ENCODE measurements around the gene SNTN. TPM values are rescaled to one million over a fixed set of nuclear protein-coding genes. Genes with fewer than 3 reads are reported as not detected.

The SNTN gene
- total and polyA plus RNA-seq, 2 donors (not counting 3 experiments of a cell fraction or from before 2014, with no cell fraction given) = not detected

DNA sequence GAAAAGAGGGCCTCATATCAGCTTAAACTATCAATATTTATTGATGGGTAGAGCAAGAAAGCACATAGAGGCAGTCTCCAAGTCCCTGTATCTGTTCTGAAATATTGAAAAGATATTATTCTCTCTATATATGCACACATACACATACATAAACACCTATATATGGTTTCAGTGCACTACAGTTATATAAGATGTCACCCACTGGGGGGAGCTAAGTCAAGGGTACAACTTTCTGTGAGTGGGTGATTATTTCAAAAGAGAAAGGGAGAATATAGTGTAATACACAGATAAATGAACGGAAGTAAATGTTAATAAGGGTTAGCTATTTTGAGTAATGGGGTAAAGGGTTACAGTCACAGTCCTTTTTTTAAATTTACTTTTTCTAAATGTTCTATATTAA is 8.8 kb downstream of the SNTN start:
- H3K4me2 ChIP-seq (ENCODE audit: insufficient read depth, low read length) = no peak overlapping the region
- POLR2A ChIA-PET = no interaction called here
- H3K36me3 ChIP-seq (ENCODE audit: control insufficient read depth in 2 of 2, extremely low read depth in 1 of 2, insufficient read depth in 2 of 2, low read length in 2 of 2) = no peaks in the 10 kb centered on the region
- H3K27me3 ChIP-seq (ENCODE audit: control insufficient read depth in 2 of 2, insufficient read depth in 2 of 2, low read length in 2 of 2) = no peaks in the 10 kb centered on the region
- dilution Hi-C loops (cut with MboI; ENCODE audit: extremely low pct_ligation_motif_present, low sequenced_read_pairs) = no loop called here
- no peaks in the 10 kb centered on the region for H3K9me1 ChIP-seq (replicated peaks; ENCODE audit: control insufficient read depth, extremely low read depth, insufficient read depth, low read length)
- H4K20me1 ChIP-seq (replicated peaks; ENCODE audit: control insufficient read depth, extremely low read depth, insufficient read depth, low read length) = no peaks in the 10 kb centered on the region
- FAIRE-seq (no peak), DNase-seq (ENCODE audit: low read depth, low spot score) (no peak)
- no peaks in the 10 kb centered on the region for H3K79me2 ChIP-seq (ENCODE audit: control insufficient read depth, insufficient read depth, low read length)
- no peak overlapping the region for H3K9ac ChIP-seq (replicated peaks; ENCODE audit: extremely low read depth, insufficient read depth, low read length)
- no peak overlapping the region for H2AFZ ChIP-seq (ENCODE audit: low read depth, low read length)
- BruUV-seq (replicated peaks) = no TSS peak
- CTCF ChIA-PET = no interaction called here
- no peak overlapping the region for H3K27ac ChIP-seq (ENCODE audit: insufficient read depth, low read depth, low read length)
- intact Hi-C loops (cut with micrococcal nuclease) = no loop called here
- no peaks in the 10 kb centered on the region for H3K9me3 ChIP-seq (replicated peaks; ENCODE audit: control insufficient read depth, insufficient read depth, low read length)
- TF ChIP-seq, protein P1, sequence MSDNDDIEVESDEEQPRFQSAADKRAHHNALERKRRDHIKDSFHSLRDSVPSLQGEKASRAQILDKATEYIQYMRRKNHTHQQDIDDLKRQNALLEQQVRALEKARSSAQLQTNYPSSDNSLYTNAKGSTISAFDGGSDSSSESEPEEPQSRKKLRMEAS (IDR thresholded peaks at IDR 0.05; ENCODE audit: insufficient read depth, insufficient read length) = no peak
- TF ChIP-seq FOS (IDR thresholded peaks at IDR 0.05; ENCODE audit: borderline replicate concordance, insufficient read depth, low read length) = no peak
- TF ChIP-seq POLR2A (IDR thresholded peaks at IDR 0.05; ENCODE audit: low read depth, low read length) = no peak
- TF ChIP-seq POLR2AphosphoS5 (IDR thresholded peaks at IDR 0.05; ENCODE audit: insufficient read depth, low read depth, low read length) = no peak
- TF ChIP-seq MYC (IDR thresholded peaks at IDR 0.05; ENCODE audit: low read depth, low read length) = no peak
- no peak for TF ChIP-seq JUN (IDR thresholded peaks at IDR 0.05; ENCODE audit: borderline replicate concordance, insufficient read depth, insufficient read length, low read depth)
- no peak for TF ChIP-seq GATA2 (IDR thresholded peaks at IDR 0.05; ENCODE audit: insufficient read depth, insufficient read length, low read depth, low read length)
- no peak overlapping the region for H3K4me3 ChIP-seq (replicated peaks in 1 of 3; ENCODE audit: insufficient read depth in 1 of 3, low read depth in 1 of 3, low read length in 3 of 3)
- H3K4me1 ChIP-seq (ENCODE audit: control insufficient read depth, extremely low read depth, insufficient read depth, low read length) = no peaks in the 10 kb centered on the region

DNA sequence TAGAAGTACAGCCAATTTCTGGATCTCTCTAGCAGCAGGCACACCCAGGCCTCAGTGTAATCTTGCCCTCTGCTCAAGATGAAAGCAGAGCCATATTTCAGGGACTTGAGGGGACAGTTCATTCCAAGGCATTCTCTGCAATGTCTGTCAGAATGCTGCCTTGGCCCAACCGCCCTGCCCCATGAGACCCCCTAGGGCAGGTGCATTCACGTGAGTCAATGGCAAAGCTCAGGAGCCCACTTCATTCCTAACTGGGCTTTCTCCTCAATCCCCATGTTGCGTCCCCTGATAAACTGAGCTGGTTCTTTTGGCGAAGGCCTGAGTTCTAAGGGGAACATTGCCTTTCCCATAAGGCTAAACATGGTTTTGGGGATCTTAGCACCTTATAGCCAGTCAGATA is 9.5 kb downstream of the SNTN start:
- TF ChIP-seq, protein P2, sequence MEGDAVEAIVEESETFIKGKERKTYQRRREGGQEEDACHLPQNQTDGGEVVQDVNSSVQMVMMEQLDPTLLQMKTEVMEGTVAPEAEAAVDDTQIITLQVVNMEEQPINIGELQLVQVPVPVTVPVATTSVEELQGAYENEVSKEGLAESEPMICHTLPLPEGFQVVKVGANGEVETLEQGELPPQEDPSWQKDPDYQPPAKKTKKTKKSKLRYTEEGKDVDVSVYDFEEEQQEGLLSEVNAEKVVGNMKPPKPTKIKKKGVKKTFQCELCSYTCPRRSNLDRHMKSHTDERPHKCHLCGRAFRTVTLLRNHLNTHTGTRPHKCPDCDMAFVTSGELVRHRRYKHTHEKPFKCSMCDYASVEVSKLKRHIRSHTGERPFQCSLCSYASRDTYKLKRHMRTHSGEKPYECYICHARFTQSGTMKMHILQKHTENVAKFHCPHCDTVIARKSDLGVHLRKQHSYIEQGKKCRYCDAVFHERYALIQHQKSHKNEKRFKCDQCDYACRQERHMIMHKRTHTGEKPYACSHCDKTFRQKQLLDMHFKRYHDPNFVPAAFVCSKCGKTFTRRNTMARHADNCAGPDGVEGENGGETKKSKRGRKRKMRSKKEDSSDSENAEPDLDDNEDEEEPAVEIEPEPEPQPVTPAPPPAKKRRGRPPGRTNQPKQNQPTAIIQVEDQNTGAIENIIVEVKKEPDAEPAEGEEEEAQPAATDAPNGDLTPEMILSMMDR (IDR thresholded peaks at IDR 0.05; ENCODE audit: extremely low read depth in 1 of 2, insufficient read depth in 1 of 2, low read depth in 1 of 2, low read length in 2 of 2) = no peak
- no peak for TF ChIP-seq FOS (IDR thresholded peaks at IDR 0.05; ENCODE audit: borderline replicate concordance, insufficient read depth, low read length)
- intact Hi-C loops (cut with micrococcal nuclease) = no loop called here
- BruUV-seq (replicated peaks) = no TSS peak
- ChIA-PET POLR2A (no interaction called here), CTCF (no interaction called here)
- no peaks in the 10 kb centered on the region for H3K27me3 ChIP-seq (ENCODE audit: control insufficient read depth in 2 of 2, insufficient read depth in 2 of 2, low read length in 2 of 2)
- H3K36me3 ChIP-seq (ENCODE audit: control insufficient read depth in 2 of 2, extremely low read depth in 1 of 2, insufficient read depth in 2 of 2, low read length in 2 of 2) = no peaks in the 10 kb centered on the region
- DNase-seq (ENCODE audit: low read depth, low spot score) (no peak), FAIRE-seq (no peak)
- no peaks in the 10 kb centered on the region for H3K79me2 ChIP-seq (ENCODE audit: control insufficient read depth, insufficient read depth, low read length)
- no peak overlapping the region for H3K4me3 ChIP-seq (replicated peaks in 1 of 3; ENCODE audit: insufficient read depth in 1 of 3, low read depth in 1 of 3, low read length in 3 of 3)
- H3K27ac ChIP-seq (ENCODE audit: insufficient read depth, low read depth, low read length) = no peak overlapping the region
- no peaks in the 10 kb centered on the region for H3K9me1 ChIP-seq (replicated peaks; ENCODE audit: control insufficient read depth, extremely low read depth, insufficient read depth, low read length)
- no peaks in the 10 kb centered on the region for H3K9me3 ChIP-seq (replicated peaks; ENCODE audit: control insufficient read depth, insufficient read depth, low read length)
- H3K4me1 ChIP-seq (ENCODE audit: control insufficient read depth, extremely low read depth, insufficient read depth, low read length) = no peaks in the 10 kb centered on the region
- no peak overlapping the region for H3K4me2 ChIP-seq (ENCODE audit: insufficient read depth, low read length)
- no peak overlapping the region for H2AFZ ChIP-seq (ENCODE audit: low read depth, low read length)
- H3K9ac ChIP-seq (replicated peaks; ENCODE audit: extremely low read depth, insufficient read depth, low read length) = no peak overlapping the region
- no peaks in the 10 kb centered on the region for H4K20me1 ChIP-seq (replicated peaks; ENCODE audit: control insufficient read depth, extremely low read depth, insufficient read depth, low read length)
- dilution Hi-C loops (cut with MboI; ENCODE audit: extremely low pct_ligation_motif_present, low sequenced_read_pairs) = no loop called here
